T-helper 1 cell treated with Interleukin-12 subunit alpha and Interleukin-12 subunit beta and Interleukin-4 antibody, amounts not matched to agents 30 μg/mL and 1 μg/mL, for 36 hours (primary cell): ENCODE results near the gene ACCS.

ENCODE experiments used
- H3K27ac Mint-ChIP-seq: one replicate; pipeline ENCODE4 v1.8.0; 2021; ENCODE audit warnings: mild to moderate bottlenecking, mixed read lengths
- H3K27me3 Mint-ChIP-seq: one replicate; pipeline ENCODE4 v1.8.0; 2021; ENCODE audit warnings: low read depth, mixed read lengths
- H3K36me3 Mint-ChIP-seq: one replicate; pipeline ENCODE4 v1.8.0; 2021; ENCODE audit warnings: low read depth, mixed read lengths
- H3K4me1 Mint-ChIP-seq: one replicate; pipeline ENCODE4 v1.8.0; 2021; ENCODE audit warnings: low read depth, mixed read lengths
- H3K4me3 Mint-ChIP-seq: one replicate; pipeline ENCODE4 v1.8.0; 2021; ENCODE audit warnings: mild to moderate bottlenecking, moderate library complexity, mixed read lengths
- H3K9me3 Mint-ChIP-seq: one replicate; pipeline ENCODE4 v1.8.0; 2021; ENCODE audit warnings: mixed read lengths

Gene ACCS

GRCh38 chr11:44065161-44065661 is 859 bp upstream of the ACCS start:
- H3K9me3 Mint-ChIP-seq: no peaks in the 10 kb centered on the region
- no peaks in the 10 kb centered on the region for H3K27me3 Mint-ChIP-seq
- peak overlapping the region; percentile 91 for H3K4me3 Mint-ChIP-seq
- H3K4me1 Mint-ChIP-seq: peaks cover 21% of the 10 kb centered on the region
- H3K36me3 Mint-ChIP-seq: peaks cover 11% of the 10 kb centered on the region
- H3K27ac Mint-ChIP-seq: peak overlapping the region; percentile 91

- Mint-ChIP-seq H3K4me3 (peak overlapping the region; percentile 91), H3K4me1 (peaks cover 21% of the 10 kb centered on the region)
These were observed 667 bp downstream of the ACCS start for GRCh38 chr11:44066732-44067141.

GRCh38 chr11:44067266-44067665 is 1.2 kb downstream of the ACCS start:
- H3K4me1 Mint-ChIP-seq: peaks cover 21% of the 10 kb centered on the region
- H3K36me3 Mint-ChIP-seq: peaks cover 14% of the 10 kb centered on the region
- peak overlapping the region; percentile 91 for H3K27ac Mint-ChIP-seq
- H3K4me3 Mint-ChIP-seq: peak overlapping the region; percentile 91
- H3K27me3 Mint-ChIP-seq: no peaks in the 10 kb centered on the region
- H3K9me3 Mint-ChIP-seq: no peaks in the 10 kb centered on the region

More at GRCh38 chr11:44066732-44067141, 667 bp downstream of the ACCS start:
- Mint-ChIP-seq H3K36me3 (peaks cover 14% of the 10 kb centered on the region), H3K9me3 (no peaks in the 10 kb centered on the region), H3K27me3 (no peaks in the 10 kb centered on the region), H3K27ac (peak overlapping the region; percentile 91)

DNA sequence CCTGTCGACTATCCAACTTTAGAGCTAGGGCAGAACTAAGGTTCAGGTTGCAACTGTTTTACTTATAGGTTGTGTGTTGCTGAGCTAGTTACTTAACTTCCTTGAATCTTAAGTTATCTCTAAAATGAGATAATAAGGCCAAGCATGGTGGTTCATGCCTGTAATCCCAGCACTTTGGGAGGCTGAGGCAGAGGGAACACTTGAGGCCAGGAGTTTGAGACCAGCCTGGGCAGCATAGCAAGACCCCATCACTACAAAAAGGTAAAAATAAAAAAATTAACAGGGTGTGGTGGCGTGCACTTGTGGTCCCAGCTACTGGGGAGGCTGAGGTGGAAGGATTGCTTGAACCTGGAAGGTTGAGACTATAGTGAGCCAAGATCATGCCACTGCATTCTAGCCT is 2.1 kb downstream of the ACCS start:
- no peaks in the 10 kb centered on the region for H3K27me3 Mint-ChIP-seq
- H3K4me3 Mint-ChIP-seq: no peak overlapping the region
- H3K9me3 Mint-ChIP-seq: no peaks in the 10 kb centered on the region
- H3K36me3 Mint-ChIP-seq: peaks cover 14% of the 10 kb centered on the region
- peaks cover 19% of the 10 kb centered on the region for H3K4me1 Mint-ChIP-seq
- H3K27ac Mint-ChIP-seq: no peak overlapping the region

- Mint-ChIP-seq H3K36me3 (peaks cover 15% of the 10 kb centered on the region), H3K9me3 (no peaks in the 10 kb centered on the region), H3K27me3 (no peaks in the 10 kb centered on the region), H3K27ac (no peak overlapping the region), H3K4me1 (peaks cover 13% of the 10 kb centered on the region), H3K4me3 (no peak overlapping the region)
These were observed 5.1 kb downstream of the ACCS start for GRCh38 chr11:44071157-44071556.

- Mint-ChIP-seq H3K27me3 (no peaks in the 10 kb centered on the region), H3K36me3 (peaks cover 9% of the 10 kb centered on the region), H3K4me1 (peaks cover 2% of the 10 kb centered on the region), H3K9me3 (no peaks in the 10 kb centered on the region), H3K4me3 (no peak overlapping the region), H3K27ac (no peak overlapping the region)
These were observed 6.9 kb downstream of the ACCS start for GRCh38 chr11:44072757-44073658.

- Mint-ChIP-seq H3K9me3 (no peaks in the 10 kb centered on the region), H3K27me3 (no peaks in the 10 kb centered on the region), H3K36me3 (peaks cover 8% of the 10 kb centered on the region), H3K4me3 (no peak overlapping the region), H3K27ac (peak overlapping the region; percentile 3), H3K4me1 (peaks cover 2% of the 10 kb centered on the region)
These were observed 12.7 kb downstream of the ACCS start for GRCh38 chr11:44078794-44079193.

- H3K27me3 Mint-ChIP-seq: no peaks in the 10 kb centered on the region
These were observed 13.3 kb downstream of the ACCS start for GRCh38 chr11:44079376-44079775.

DNA sequence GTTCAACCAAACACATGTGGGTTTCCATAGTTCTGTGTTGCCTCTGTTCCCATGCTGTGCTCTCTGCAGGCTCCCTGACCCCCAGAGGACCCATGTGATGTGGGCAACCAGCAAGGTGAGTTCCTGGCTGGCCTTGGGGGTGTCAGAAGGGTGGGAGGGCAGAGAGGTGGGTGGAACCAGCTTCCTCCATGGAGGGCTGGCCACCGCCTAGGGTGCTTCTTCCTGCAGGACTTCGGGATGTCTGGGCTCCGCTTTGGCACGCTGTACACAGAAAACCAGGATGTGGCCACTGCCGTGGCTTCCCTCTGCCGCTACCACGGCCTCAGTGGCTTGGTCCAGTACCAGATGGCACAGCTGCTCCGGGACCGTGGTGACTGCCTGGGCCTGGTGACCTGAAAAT is 14.9 kb downstream of the ACCS start:
- Mint-ChIP-seq H3K27me3 (no peaks in the 10 kb centered on the region), H3K36me3 (peaks cover 15% of the 10 kb centered on the region), H3K9me3 (peaks cover 5% of the 10 kb centered on the region), H3K4me1 (no peaks in the 10 kb centered on the region), H3K27ac (no peak overlapping the region), H3K4me3 (no peak overlapping the region)

More at GRCh38 chr11:44079376-44079775, 13.3 kb downstream of the ACCS start:
- no peaks in the 10 kb centered on the region for H3K4me1 Mint-ChIP-seq
- no peaks in the 10 kb centered on the region for H3K9me3 Mint-ChIP-seq
- no peak overlapping the region for H3K4me3 Mint-ChIP-seq
- H3K36me3 Mint-ChIP-seq: peaks cover 13% of the 10 kb centered on the region
- H3K27ac Mint-ChIP-seq: no peak overlapping the region

DNA sequence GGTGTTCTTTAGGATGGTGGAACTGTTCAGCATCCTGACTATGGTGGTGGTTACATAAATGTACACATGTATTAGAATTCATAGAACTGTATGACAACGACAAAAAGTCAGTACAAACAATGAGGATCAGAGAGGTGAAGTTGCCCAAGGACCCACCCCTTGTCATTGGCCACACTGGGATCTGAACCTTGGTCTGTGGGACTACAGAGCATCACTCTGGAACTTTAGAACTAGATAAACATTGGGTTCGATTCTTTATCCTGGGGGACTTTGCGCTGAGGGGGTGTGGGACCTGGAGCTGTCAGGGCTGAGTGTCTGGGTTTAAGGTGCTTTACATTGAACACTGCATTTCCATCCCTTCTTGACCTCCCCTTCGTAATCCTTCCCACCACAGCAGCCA is 16.6 kb downstream of the ACCS start:
- H3K4me3 Mint-ChIP-seq: no peak overlapping the region
- peaks cover 20% of the 10 kb centered on the region for H3K36me3 Mint-ChIP-seq
- no peaks in the 10 kb centered on the region for H3K27me3 Mint-ChIP-seq
- H3K27ac Mint-ChIP-seq: no peak overlapping the region
- H3K9me3 Mint-ChIP-seq: peaks cover 9% of the 10 kb centered on the region
- H3K4me1 Mint-ChIP-seq: no peaks in the 10 kb centered on the region

DNA sequence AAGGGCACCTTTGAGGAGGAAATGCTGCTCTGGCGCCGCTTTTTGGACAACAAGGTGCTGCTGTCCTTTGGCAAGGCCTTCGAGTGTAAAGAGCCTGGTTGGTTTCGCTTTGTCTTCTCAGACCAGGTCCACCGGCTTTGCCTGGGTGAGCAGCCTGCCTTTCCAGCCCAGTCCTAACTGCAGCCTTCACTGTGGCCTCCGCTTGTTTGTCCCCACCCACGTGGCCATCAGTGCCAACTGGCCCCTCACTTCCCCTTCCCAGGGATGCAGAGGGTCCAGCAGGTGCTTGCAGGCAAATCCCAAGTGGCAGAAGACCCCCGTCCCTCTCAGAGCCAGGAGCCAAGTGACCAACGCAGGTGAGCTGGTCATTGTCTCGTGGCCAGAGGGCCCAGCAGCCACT is 17.4 kb downstream of the ACCS start:
- H3K4me1 Mint-ChIP-seq: peaks cover 4% of the 10 kb centered on the region
- no peak overlapping the region for H3K27ac Mint-ChIP-seq
- H3K4me3 Mint-ChIP-seq: no peak overlapping the region
- peaks cover 20% of the 10 kb centered on the region for H3K36me3 Mint-ChIP-seq
- H3K27me3 Mint-ChIP-seq: no peaks in the 10 kb centered on the region
- peaks cover 9% of the 10 kb centered on the region for H3K9me3 Mint-ChIP-seq

- Mint-ChIP-seq H3K4me1 (peaks cover 9% of the 10 kb centered on the region), H3K4me3 (no peak overlapping the region), H3K27ac (no peak overlapping the region), H3K27me3 (no peaks in the 10 kb centered on the region), H3K9me3 (peaks cover 9% of the 10 kb centered on the region), H3K36me3 (peaks cover 23% of the 10 kb centered on the region)
These were observed 17.8 kb downstream of the ACCS start for GRCh38 chr11:44083906-44084305.

DNA sequence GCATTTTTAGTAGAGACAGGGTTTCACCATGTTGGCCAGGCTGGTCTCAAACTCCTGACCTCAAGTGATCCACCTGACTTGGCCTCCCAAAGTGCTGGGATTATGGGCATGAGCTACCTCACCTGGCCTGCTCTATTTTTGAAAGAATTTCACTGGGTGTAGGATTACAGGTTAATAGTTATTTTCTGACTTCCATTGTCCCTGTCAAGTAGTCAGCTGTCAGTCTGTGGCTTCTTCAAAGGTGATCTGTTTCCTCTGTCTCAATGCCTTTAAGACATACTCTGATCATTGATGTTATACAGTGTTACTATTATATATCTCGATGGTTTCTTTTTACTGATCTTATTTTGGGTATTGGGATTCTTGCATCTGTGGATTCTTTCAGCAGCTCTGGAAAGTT is 19.3 kb downstream of the ACCS start:
- Mint-ChIP-seq H3K4me3 (no peak overlapping the region), H3K9me3 (peaks cover 9% of the 10 kb centered on the region), H3K27ac (no peak overlapping the region), H3K36me3 (peaks cover 23% of the 10 kb centered on the region), H3K27me3 (no peaks in the 10 kb centered on the region), H3K4me1 (peaks cover 18% of the 10 kb centered on the region)

GRCh38 chr11:44088377-44088776 is 22.3 kb downstream of the ACCS start:
- Mint-ChIP-seq H3K4me3 (no peak overlapping the region), H3K27me3 (no peaks in the 10 kb centered on the region), H3K36me3 (peaks cover 23% of the 10 kb centered on the region), H3K9me3 (peaks cover 9% of the 10 kb centered on the region), H3K4me1 (peaks cover 18% of the 10 kb centered on the region), H3K27ac (no peak overlapping the region)

- Mint-ChIP-seq H3K4me1 (peaks cover 18% of the 10 kb centered on the region), H3K36me3 (peaks cover 22% of the 10 kb centered on the region), H3K27ac (no peak overlapping the region), H3K27me3 (no peaks in the 10 kb centered on the region), H3K9me3 (peaks cover 9% of the 10 kb centered on the region), H3K4me3 (no peak overlapping the region)
These were observed 22.8 kb downstream of the ACCS start for GRCh38 chr11:44088871-44089270.
